Measurements from ENCODE around the gene SOCS4.
"Not testable (repeated sequence)": the region's sequence is repeated elsewhere in the genome, so short reads cannot be mapped to it uniquely, and the experiment has no call there.

Gene SOCS4

DNA sequence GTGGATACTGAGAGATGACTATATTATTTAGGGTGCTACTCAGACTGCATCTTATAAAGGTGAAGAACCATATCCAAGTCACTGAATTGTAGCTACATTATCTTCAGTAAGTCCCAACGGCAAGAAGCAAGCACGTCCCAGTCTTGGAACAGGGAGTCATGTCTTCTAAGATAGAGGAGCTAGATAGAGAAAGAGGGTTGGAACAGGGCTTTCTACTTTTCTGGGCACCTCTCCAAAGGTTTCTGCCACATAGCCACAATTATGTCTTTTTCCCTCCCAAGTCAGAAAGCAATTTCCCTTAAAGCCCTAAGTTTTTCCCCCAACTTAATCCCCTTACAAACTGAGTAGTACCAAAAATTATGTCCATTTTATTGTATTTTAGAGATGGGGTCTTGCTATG lies 46.8 kb downstream of the SOCS4 start:
- H3K36me3 ChIP-seq (ENCODE audit: insufficient read depth, low read length) = peaks cover 6% of the 10 kb centered on the region; the same call in 1 of the 2 replicates
- TF ChIP-seq POLR2AphosphoS5 (IDR thresholded peaks at IDR 0.05; ENCODE audit: borderline replicate concordance, low read depth, low read length) (no peak), FOXP2 (optimal IDR thresholded peaks at IDR 0.05; ENCODE audit: control extremely low read depth, extremely low read length, insufficient read depth) (no peak), EZH2 (IDR thresholded peaks at IDR 0.05) (no peak)
- DNase-seq (ENCODE audit: low read depth, low spot score) = no peak
- H3K9ac ChIP-seq (ENCODE audit: insufficient read length) = no peak overlapping the region
- H3K9me3 ChIP-seq (ENCODE audit: low read depth, low read length) = no peaks in the 10 kb centered on the region
- 0 out of 2 replicates have a peak overlapping the region, but pooled peaks have one; percentile 2 for H3K27ac ChIP-seq
- H3K4me3 ChIP-seq = no peak overlapping the region

DNA sequence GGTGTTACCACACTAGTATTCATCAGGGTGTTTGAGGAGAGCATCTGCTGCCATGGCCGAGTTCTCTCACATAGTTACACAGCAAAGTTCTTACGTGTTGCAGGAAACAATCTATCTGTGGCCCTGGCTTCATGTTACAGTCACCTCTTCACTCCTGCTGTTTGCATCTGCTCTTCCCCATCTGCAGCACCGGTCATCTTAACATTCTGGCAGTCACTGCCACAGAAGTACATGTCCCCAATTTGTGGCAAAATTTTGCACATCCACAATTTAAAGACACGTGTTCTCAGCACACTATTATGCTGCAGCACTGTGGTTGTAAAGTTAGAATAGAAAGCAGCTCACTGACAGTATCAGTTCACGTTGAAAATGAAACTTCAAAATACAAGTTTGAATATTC lies 47.6 kb downstream of the SOCS4 start:
- no peak for DNase-seq (ENCODE audit: low read depth, low spot score)
- no peaks in the 10 kb centered on the region for H3K9me3 ChIP-seq (ENCODE audit: low read depth, low read length)
- no peak overlapping the region for H3K27ac ChIP-seq
- H3K36me3 ChIP-seq (ENCODE audit: insufficient read depth, low read length) = no peaks in the 10 kb centered on the region
- H3K9ac ChIP-seq (ENCODE audit: insufficient read length) = no peak overlapping the region
- H3K4me3 ChIP-seq = no peak overlapping the region
- TF ChIP-seq POLR2AphosphoS5 (IDR thresholded peaks at IDR 0.05; ENCODE audit: borderline replicate concordance, low read depth, low read length) (no peak), EZH2 (IDR thresholded peaks at IDR 0.05) (no peak), FOXP2 (optimal IDR thresholded peaks at IDR 0.05; ENCODE audit: control extremely low read depth, extremely low read length, insufficient read depth) (no peak)

DNA sequence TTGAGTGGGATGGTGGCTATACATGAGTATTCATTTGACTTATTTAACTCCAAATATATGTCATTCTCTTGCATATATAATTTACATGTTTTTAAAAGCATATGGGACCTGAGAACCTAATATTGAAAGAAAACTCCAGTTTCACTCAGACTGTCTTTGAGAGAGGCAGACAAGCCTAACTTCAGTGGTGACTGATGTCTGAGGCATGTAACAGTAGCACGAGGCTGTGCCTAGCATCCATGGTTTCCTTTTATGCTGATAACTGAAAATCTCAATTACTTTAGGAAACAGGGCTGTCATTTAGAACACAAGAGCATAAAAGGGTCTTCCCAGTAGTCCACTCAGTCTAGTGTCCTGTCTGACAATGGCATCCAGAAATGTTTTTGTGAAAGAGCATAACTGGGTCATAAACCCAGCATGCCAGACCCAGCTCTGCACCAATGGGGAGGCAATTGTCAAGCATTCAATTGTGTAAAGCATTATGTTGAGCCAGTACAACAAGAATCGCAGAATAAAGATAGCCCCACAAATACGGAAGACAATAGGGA lies 48.7 kb downstream of the SOCS4 start:
- no peak for DNase-seq (ENCODE audit: low read depth, low spot score)
- H3K27ac ChIP-seq = no peak overlapping the region
- no peaks in the 10 kb centered on the region for H3K36me3 ChIP-seq (ENCODE audit: insufficient read depth, low read length)
- no peaks in the 10 kb centered on the region for H3K9me3 ChIP-seq (ENCODE audit: low read depth, low read length)
- no peak overlapping the region for H3K4me3 ChIP-seq
- no peak overlapping the region for H3K9ac ChIP-seq (ENCODE audit: insufficient read length)
- TF ChIP-seq POLR2AphosphoS5 (IDR thresholded peaks at IDR 0.05; ENCODE audit: borderline replicate concordance, low read depth, low read length) (no peak), EZH2 (IDR thresholded peaks at IDR 0.05) (no peak), FOXP2 (optimal IDR thresholded peaks at IDR 0.05; ENCODE audit: control extremely low read depth, extremely low read length, insufficient read depth) (no peak)

DNA sequence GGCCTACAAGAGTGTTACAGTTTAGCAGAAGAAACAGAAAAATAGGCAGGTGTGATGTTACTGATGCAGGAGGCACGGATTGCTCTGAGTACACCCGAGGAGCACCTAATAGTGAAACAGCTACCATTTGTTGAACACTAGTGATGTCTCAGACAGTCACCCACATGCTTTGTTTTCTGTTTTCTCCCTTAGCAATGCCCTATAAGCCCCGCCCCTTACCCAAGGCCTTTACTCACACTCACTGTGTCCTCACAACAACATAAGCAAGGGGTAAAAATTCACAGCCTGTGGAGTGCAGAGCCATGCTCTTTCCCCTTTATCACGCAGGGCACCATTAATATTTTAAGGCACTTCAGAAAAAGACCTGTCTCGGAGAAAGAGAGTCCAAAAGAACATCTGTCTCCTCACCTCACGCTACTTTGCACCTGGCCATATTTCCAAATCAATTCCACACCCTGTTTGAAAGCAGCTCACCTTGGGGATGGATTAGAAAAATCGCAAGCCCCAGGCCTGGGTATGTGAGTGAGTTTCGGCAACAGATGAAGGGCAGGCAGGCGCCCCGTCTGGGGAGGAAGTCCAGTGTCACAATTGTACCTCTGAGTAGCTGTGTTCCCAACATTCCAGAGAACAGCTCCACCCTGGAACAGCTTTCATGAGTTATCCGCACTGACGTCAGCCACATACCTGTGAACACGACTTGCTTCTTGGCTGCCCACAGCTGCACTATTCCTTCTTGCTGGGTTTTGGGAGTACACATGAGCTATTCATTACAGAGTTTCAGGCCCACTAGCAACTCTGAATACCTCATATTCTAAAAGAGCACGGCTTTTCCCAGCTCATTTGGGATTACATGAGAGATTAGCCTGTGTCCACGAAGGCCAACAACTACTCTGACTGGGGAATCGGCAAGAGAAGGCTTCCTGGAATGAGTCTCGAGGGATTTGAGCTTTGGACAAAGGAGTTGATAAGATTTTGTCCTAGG lies 50.4 kb downstream of the SOCS4 start:
- no peak for DNase-seq (ENCODE audit: low read depth, low spot score)
- Histone ChIP-seq H3K9me3 (ENCODE audit: low read depth, low read length) (no peaks in the 10 kb centered on the region), H3K36me3 (ENCODE audit: insufficient read depth, low read length) (no peaks in the 10 kb centered on the region), H3K27ac (no peak overlapping the region), H3K4me3 (no peak overlapping the region), H3K9ac (ENCODE audit: insufficient read length) (no peak overlapping the region)
- TF ChIP-seq POLR2AphosphoS5 (IDR thresholded peaks at IDR 0.05; ENCODE audit: borderline replicate concordance, low read depth, low read length) = no peak
- TF ChIP-seq FOXP2 (optimal IDR thresholded peaks at IDR 0.05; ENCODE audit: control extremely low read depth, extremely low read length, insufficient read depth) = no peak
- TF ChIP-seq EZH2 (IDR thresholded peaks at IDR 0.05) = no peak

DNA sequence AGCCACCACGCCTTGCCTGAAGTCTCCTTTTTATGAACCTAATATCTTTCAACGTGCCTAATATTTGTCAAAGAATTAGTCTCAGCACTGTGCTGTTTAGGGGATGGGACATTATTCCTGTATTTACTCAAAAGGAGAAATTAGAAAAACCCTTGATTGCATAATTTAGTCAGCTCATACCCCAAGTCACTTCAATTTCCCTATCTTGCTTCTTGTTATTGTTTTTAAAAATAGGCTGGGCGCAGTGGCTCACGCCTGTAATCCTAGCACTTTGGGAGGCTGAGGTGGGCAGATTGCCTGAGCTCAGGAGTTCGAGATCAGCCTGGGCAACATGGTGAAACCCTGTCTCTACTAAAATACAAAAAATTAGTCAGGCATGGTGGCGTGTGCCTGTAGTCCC lies 52.9 kb downstream of the SOCS4 start:
- DNase-seq (ENCODE audit: low read depth, low spot score); H3K9ac ChIP-seq (ENCODE audit: insufficient read length); H3K4me3 ChIP-seq; H3K36me3 ChIP-seq (ENCODE audit: insufficient read depth, low read length); H3K9me3 ChIP-seq (ENCODE audit: low read depth, low read length); H3K27ac ChIP-seq: not testable (repeated sequence)

DNA sequence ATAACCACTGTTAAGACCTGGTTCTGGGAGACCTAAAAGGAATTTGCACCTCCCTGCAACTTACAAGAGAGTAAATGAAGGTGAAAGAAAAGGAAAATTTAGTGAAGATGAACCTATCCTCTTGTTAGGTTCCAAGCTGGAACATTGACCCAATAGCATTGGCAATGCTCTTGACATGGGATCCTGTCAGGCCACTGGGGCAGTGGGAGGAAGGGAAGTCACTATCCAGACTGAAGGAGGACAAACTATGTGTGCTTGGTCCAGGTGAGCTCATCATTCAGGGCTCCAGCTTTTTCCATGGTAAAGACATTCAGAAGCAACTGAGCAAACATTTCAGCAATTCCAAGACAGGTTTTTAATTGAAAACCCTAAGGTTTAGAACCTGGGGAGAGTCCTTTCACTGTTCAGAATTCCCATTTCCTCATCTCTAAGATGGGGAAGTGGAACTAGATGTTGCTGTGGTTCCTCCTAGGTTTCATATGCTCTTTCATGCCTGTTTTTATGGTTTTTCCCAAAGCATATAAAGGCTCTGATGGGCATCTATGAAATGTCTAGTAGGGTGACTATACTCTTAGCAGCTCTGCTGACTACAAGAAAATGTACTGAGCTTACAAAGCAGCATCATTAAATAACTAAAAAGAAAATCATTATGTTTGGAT lies 57.5 kb downstream of the SOCS4 start:
- DNase-seq (ENCODE audit: low read depth, low spot score) = no peak
- Histone ChIP-seq H3K9me3 (ENCODE audit: low read depth, low read length) (no peaks in the 10 kb centered on the region), H3K4me3 (no peak overlapping the region), H3K36me3 (ENCODE audit: insufficient read depth, low read length) (no peaks in the 10 kb centered on the region), H3K27ac (no peak overlapping the region), H3K9ac (ENCODE audit: insufficient read length) (no peak overlapping the region)
- no peak for TF ChIP-seq FOXP2 (optimal IDR thresholded peaks at IDR 0.05; ENCODE audit: control extremely low read depth, extremely low read length, insufficient read depth)
- TF ChIP-seq EZH2 (IDR thresholded peaks at IDR 0.05) = no peak
- no peak for TF ChIP-seq POLR2AphosphoS5 (IDR thresholded peaks at IDR 0.05; ENCODE audit: borderline replicate concordance, low read depth, low read length)

DNA sequence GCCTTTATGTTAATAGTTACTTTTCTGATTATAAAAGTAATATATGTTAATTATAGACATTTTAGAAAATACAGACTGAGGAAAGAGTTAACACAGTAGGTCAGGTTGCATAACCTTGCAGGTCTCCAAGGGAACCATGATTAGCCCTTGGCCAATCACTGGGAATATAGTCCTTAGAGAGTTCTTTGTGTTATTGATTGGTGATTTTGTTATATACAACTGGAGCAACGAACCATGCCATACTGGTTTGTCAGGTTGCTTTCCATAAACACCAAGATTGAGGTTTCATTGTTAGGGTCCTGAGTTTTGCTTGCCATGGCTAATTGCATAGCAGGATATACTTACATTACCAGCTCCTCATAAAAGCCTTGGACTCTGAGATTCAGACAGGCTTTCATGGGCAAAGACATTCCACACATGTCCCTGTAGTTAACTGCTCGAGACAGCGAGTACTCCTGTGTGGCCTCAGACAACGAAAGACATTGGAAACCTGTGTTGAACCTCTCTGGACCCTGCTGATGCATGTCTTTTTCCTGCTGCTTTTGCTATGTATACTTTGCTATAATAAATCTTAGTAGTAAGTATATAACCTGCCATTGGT lies 58.1 kb downstream of the SOCS4 start:
- no peak for DNase-seq (ENCODE audit: low read depth, low spot score)
- TF ChIP-seq FOXP2 (optimal IDR thresholded peaks at IDR 0.05; ENCODE audit: control extremely low read depth, extremely low read length, insufficient read depth) (no peak), POLR2AphosphoS5 (IDR thresholded peaks at IDR 0.05; ENCODE audit: borderline replicate concordance, low read depth, low read length) (no peak)

DNA sequence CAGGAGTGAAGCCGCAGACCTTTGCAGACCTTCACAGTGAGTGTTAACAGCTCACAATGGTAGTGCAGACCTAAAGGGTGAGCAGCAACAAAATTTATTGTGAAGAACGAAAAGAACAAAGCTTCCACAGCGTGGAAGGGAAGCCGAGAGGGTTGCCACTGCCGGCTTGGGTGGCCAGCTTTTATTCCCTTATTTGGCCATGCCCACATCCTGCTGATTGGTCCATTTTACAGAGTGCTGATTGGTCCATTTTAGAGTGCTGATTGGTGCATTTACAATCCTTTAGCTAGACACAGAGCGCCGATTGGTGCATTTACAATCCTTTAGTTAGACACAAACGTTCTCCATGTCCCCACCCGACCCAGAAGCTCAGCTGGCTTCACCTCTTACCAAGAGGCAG lies 59.9 kb downstream of the SOCS4 start:
- no peak overlapping the region for H3K27ac ChIP-seq
- no peaks in the 10 kb centered on the region for H3K9me3 ChIP-seq (ENCODE audit: low read depth, low read length)
- H3K4me3 ChIP-seq = no peak overlapping the region
- no peaks in the 10 kb centered on the region for H3K36me3 ChIP-seq (ENCODE audit: insufficient read depth, low read length)
- no peak for DNase-seq (ENCODE audit: low read depth, low spot score)
- H3K9ac ChIP-seq (ENCODE audit: insufficient read length) = no peak overlapping the region
- TF ChIP-seq POLR2AphosphoS5 (IDR thresholded peaks at IDR 0.05; ENCODE audit: borderline replicate concordance, low read depth, low read length) (no peak), EZH2 (IDR thresholded peaks at IDR 0.05) (no peak), FOXP2 (optimal IDR thresholded peaks at IDR 0.05; ENCODE audit: control extremely low read depth, extremely low read length, insufficient read depth) (no peak)

More for the DNA sequence above, 58.1 kb downstream of the SOCS4 start:
- H3K36me3 ChIP-seq (ENCODE audit: insufficient read depth, low read length) = no peaks in the 10 kb centered on the region
- H3K4me3 ChIP-seq = no peak overlapping the region
- no peaks in the 10 kb centered on the region for H3K9me3 ChIP-seq (ENCODE audit: low read depth, low read length)
- no peak overlapping the region for H3K27ac ChIP-seq
- H3K9ac ChIP-seq (ENCODE audit: insufficient read length) = no peak overlapping the region

Data from SK-N-MC (cell line).